Subcutaneous adipose tissue (tissue), 4 donors: ENCODE results near the gene SLC35F4. TPM values are rescaled to one million over a fixed set of nuclear protein-coding genes. Genes with fewer than 3 reads are reported as not detected.

Experiments used
- CTCF ChIP-seq: fragments of 450-650 bp; IDR thresholded peaks from one replicate; pipeline ENCODE4 v1.5.1; 2016; ENCODE audit warnings: low read depth, mild to moderate bottlenecking, control low read depth, antibody characterized with exemption, moderate library complexity
- total RNA-seq, 4 donors: library from RNA; depleted of rRNA; stranded (reverse); fragments of >200 nt; gene quantifications; one replicate each; pipeline ENCODE4 v1.1.0, GENCODE V29; 2016

The SLC35F4 gene
- total RNA-seq, 4 donors from 2014 or later, result not detected

- TF ChIP-seq CTCF, result no peak
Observed at GRCh38 chr14:57692671-57693070, 173.2 kb downstream of the SLC35F4 start.

- TF ChIP-seq CTCF, result no peak
Observed at GRCh38 chr14:57687416-57687815, 178.5 kb downstream of the SLC35F4 start.

- TF ChIP-seq CTCF, result no peak
Observed at GRCh38 chr14:57686304-57686703, 179.6 kb downstream of the SLC35F4 start.

- TF ChIP-seq CTCF, result no peak
Observed at GRCh38 chr14:57671021-57671420, 194.9 kb downstream of the SLC35F4 start.

GRCh38 chr14:57660208-57660607 lies 205.7 kb downstream of the SLC35F4 start:
- no peak for TF ChIP-seq CTCF

GRCh38 chr14:57659052-57659451 lies 206.8 kb downstream of the SLC35F4 start:
- no peak for TF ChIP-seq CTCF

- TF ChIP-seq CTCF, result no peak
Observed at GRCh38 chr14:57657487-57657886, 208.4 kb downstream of the SLC35F4 start.
